Hematopoietic multipotent progenitor cell treated with erythropoietin and hydrocortisone succinate and interleukin-3 and kit ligand, for 6 days (in vitro differentiated cells): ENCODE measurements around the gene KNDC1.
A peak's percentile ranks its signal among the peaks of the same experiment; 100 is the strongest.
"Not testable (repeated sequence)": the region's sequence is repeated elsewhere in the genome, so short reads cannot be mapped to it uniquely, and the experiment has no call there.

ENCODE experiments used
- DNase-seq: peaks from one replicate; pipeline ENCODE4 v3.0.0-alpha.2; 2015

Gene KNDC1

DNA sequence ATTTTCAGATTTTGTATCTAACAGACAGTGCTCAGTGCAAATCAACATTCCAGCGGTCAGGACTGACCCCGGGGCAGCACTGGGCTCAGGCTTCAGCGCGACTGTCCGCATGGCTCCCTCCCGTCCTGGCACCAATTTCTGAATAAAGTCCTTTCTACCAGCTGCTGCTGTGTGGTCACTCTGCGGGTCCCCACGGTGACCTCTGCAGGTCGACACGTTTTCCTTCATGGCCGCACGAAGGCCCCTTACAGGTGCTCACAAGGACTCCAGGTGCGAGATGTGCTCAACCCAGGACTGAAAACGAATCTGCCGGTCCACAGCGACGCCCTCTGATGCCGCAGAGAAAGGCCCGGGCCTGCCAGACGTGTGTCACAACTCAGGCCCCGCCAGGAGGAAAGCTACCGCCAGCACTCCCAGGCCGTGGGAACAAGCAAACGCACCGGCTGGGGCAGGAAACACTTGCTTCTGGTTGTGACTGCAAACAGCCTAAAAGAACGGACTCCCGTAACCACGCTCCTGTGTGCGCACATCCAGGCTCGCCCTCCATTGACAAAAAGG is 66.3 kb downstream of the KNDC1 start:
- no peak for DNase-seq

DNA sequence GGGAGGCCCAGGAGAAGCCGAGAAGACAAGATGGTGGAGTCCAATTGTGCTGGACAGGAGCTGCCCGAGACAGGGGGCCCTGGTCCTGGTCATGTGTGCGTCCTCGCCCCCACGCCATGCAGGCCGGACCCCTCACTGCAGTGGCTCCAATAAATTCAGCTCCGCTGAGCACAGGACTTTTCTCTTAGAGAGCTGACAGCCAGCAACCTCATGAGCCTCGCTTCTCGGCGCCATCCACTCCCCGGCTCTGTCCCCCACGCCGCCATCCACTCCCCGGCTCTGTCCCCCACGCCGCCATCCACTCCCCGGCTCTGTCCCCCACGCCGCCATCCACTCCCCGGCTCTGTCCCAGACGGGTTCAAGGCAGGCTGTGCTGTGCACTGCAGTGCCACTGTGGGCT is 67.2 kb downstream of the KNDC1 start:
- DNase-seq = no peak

DNA sequence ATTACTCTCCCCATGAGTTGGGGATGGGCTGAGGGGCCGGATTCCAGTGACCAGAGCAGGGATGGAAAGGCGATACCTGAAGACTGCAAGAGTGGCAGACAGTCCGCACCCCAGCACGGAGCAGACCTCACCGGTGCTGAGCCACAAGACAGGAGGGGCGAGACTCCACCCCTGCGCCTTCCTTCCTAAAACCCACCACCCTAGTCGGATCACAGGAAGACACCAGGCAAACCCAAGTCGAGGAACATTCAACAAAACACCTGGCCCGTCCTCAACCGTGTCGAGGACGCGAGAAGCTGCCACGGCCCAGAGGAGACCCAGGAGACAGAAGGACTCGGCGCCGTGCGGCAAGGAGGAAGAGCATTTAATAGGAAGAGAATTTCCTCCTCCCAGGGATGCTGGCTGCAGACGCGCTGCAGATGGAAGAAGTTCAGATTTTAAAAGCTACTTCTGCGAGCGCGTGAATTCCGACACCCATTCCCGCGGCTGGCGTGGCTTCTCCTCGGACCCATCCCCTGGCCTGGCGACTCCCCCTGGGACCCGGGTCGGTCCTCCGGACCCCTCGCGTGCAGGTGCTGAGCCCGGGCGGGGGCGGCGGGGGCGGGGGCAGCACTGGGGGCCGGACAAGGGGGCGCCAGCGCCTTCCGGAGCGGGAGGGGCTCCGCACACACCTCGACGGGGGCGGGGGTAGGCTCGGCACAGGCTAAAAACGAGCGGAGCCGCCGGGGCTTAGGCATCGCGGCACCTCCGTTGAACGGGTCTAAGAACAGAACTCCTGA is 69.4 kb downstream of the KNDC1 start:
- DNase-seq = no peak

DNA sequence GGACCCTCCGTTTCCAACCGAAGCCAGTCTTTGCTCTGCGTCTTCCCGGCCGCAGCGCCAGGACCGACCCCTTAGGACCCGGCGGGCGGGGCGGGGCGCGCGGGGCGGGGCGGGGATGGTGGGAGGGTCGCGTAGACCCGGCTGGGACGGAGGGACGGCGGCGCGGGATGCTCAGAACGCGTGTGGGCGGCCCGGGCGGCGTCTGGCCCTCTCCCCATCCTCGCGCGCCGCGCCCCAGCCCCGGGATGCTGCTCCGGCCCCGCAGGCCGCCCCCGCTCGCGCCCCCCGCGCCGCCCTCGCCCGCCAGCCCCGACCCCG is 70.0 kb downstream of the KNDC1 start, which contains the start of gene UTF1:
TSS of gene UTF1 (plus strand) at position 174 of the 318 bp plus-strand sequence. CDS start at position 246, 72 bp downstream.
- DNase-seq = no peak

DNA sequence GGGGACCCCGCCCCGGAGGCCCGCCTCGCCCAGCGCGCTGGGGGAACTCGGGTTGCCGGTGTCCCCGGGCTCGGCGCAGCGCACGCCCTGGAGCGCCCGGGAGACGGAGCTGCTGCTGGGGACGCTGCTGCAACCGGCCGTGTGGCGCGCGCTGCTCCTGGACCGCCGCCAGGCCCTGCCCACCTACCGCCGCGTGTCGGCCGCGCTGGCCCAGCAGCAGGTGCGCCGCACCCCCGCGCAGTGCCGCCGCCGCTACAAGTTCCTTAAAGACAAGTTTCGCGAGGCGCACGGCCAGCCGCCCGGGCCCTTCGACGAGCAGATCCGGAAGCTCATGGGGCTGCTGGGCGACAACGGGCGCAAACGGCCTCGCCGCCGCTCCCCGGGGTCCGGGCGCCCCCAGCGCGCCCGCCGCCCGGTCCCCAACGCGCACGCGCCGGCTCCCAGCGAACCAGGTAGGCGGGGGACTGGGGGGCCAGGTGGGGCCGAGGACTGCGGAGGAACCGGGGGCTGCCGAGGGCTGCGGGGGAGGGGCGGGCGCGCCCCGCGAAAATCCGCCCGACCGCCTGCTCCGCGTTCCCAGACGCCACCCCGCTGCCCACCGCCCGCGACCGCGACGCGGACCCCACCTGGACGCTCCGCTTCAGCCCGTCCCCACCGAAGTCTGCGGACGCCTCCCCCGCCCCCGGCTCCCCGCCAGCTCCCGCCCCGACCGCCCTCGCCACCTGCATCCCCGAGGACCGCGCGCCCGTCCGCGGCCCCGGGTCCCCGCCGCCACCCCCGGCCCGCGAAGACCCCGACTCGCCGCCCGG is 70.6 kb downstream of the KNDC1 start:
- peak; percentile 61 for DNase-seq

DNA sequence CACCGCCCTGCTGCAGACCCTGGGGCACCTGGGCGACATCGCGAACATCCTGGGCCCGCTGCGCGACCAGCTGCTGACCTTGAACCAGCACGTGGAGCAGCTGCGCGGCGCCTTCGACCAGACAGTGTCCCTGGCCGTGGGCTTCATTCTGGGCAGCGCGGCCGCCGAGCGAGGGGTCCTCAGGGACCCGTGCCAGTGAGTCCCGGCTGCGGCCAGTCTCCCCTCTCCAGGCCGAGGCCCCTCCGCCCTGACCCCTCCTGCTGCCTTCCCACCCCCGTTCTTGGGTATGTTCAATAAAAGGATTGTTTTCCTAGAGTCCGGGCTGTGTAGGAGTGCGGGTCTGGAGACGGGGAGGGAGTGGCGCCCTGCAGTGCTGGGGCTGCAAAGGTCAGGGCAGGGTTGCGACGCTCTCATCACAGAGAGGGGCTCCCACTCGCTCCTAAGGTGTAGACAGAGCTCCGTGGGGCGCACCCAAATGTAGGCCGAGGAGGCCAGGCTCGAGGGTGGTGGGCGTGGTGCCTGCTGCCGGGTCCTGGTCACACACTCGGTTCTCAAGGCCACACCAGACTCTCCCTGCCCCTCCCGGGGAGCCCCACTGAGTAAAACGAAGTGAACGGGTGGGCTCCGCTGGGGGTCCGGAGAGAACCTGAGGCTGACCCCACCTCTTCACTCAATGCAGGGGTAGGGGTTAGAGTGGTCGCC is 71.4 kb downstream of the KNDC1 start:
- DNase-seq = no peak

DNA sequence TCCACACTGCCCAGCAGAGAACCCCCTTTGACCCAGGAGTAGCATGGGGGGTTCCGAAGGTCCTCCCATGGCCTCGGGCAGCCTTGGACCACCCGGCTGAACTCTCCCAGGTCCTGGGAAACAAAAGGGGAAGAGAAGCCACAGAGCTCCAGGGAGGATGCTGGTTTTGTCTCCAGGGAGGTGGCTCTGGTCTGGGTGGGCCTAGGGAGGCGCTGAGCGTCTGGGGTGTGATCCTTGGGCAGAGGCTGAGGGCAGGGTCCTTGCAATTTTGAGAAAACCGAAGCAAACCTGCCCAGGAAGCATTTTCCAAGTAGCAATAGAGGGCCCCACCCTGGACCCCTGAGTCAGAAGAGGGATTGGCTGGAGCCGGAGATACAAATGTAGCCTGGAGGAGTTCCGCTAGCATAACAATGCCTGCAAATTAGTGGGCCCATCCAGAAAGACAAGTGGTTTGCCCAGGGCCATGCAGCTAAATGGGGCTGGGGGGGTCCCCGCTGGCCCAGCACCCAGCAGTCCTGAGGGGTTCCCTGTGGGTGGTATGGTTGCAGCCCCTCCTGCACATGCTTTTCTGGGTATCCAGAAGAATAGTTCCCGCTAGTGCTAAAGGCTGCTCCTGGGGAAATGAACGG is 72.0 kb downstream of the KNDC1 start:
- no peak for DNase-seq

DNA sequence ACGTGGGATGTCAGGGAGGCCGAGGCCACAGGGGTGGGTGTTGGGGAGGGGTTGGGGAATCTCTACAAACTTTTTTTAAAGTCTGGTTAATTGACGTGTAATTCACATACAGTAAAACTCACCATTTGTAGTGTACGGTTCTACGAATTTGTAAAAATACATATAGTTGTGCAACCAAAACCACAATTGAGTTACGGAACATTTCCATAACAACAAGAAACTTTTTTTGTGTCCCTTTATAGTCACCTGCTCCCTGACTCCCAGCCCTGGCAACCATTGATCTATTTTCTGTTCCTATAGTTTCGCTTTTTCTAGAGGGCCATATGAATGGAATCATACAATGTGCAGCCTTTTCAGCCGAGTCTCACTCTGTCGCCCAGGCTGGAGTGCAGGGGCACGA is 74.8 kb downstream of the KNDC1 start:
- DNase-seq = not testable (repeated sequence)

DNA sequence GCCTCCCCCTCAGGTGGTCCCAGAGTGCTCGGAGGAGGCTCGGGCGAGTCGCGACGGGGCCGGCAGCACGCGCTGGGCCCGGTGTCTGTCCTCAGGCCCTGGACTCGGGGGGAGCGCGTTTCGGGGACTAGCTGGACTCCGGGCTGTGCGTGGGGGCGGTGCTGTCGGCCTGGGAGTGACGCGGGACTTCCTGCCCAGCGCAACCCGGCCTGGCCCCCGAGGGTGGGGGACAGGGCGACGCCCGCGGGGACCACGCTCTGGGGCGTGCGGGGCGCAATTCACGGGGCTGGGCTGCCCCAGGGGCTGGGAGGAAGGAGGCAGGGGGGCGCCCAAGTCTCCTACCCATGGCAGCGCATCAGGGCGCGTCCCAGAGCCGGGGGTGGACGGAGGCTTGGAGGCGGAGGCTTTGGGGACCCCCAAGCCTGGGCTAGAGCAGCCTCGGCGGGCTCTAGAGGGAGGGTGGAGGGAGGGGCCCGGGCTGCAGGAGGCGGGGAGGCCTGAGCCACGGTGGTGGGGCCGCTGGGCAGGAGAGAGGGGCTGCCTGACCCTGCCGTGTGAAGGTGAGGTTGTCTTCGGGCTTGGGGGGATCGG is 75.3 kb downstream of the KNDC1 start:
- no peak for DNase-seq

DNA sequence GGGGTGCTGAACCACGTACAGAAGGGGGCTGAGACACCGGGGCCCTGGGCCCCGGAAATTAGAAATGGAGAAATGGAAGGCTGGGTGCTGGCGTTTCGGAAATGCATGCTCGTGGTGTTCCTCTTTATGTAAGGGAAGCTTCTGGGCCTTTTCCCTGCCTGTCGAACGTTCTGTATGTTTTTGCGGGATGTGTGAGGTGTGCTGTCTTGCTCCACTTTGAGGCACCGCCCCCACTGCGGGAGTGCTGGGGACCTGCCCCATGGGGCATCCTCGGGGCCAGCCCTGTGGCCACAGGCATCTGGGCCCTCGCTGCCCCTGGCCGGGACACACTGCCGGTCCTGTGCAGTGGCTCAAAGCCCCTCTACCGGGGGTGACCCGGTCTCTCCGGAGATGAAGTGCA is 75.9 kb downstream of the KNDC1 start:
- DNase-seq = no peak

DNA sequence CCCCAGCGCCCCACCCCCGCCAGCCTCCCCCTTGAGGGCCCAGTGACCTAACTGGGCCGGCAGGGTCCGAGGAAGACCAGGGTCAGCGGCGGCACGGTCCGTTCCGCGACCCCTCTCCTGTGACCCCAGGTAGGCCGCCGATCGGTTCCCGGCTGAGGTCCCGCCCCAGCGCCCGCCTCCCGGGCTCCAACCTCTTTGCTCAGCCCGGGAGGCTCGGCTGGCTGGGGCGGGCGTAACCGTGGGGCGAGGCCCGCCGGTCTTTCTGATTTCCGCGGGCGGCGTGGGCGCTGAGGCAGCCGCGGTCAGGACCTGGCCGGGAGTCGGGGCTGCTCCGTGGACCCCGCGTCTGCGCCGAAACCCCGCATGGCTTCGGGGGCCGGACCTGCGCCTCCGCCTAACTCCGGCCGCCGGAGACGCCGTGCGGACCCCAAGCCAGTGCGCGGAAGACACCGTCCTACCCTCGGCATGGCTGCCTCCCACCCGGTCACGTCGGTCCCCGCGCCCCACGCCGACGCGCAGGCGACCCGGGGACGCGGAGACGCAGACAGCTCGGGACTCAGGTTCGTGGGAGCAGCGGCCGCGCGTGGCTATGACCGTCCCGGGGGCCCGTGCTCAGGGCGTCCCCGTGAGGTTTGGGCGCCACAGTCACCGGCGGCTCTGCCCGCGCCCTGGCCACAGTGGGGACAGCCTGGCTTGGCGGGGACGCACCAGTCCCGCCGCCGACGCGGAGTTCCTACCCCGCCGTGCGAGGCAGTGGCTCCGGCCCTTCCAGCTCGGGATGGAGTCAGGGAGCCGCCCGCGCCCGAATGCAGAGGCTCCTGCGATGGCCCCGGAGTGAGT is 76.6 kb downstream of the KNDC1 start:
- no peak for DNase-seq

DNA sequence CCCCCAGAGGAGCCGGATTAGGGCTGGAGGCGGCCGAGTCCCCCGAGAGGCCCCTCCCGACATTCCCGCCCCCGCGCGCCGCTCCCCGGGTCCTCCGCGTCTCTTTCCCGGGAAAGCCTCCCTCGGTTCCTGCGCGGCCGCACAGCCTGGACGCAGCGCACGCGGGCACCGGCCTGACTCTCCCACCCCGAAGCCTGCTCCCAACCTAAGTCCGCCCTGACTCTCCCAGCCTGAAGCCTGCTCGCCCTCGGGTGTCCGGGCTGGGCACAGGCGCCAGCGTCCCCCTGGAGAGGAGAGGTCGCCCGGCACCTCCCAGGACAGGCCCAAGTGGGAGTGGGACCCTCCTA is 77.2 kb downstream of the KNDC1 start:
- no peak for DNase-seq

DNA sequence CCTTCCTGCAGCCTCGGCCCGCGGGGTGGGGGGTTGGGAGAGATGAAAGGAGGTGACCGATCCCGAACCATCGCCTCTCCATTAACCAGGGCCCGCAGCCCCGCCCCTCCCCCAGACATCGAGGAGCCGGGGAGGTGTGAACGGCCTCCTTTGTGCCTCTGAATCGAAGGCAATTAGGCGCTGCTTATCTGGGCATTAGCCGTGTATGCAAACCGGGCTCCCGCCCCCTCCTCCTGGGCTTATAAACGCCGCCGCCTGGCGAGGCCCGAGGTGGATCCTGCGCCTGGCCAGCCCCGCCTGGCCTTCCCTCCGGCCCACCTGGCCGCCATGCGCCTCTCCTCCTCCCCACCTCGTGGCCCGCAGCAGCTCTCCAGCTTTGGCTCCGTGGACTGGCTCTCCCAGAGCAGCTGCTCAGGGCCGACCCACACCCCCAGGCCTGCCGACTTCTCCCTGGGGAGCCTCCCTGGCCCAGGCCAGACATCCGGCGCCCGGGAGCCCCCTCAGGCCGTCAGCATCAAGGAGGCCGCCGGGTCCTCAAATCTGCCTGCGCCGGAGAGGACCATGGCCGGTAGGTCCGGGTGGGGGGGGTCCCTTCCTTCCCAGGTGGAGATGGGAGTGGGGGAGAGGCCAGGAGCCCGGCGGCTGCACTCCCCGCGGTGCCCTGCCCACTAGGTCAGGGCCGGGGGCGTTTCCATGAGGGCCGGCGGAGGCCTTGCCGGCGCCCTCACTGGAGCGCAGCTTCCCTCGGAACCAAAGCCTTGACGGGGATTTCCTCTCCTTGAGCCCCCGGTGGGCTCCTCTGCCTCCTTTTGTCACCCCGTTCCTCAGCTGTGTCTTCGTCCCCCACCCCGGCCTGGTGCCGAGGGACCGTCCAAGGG is 77.8 kb downstream of the KNDC1 start, which contains the start of gene VENTX:
TSS of gene VENTX (plus strand) at position 268 of the 878 bp plus-strand sequence. CDS start at position 328, 60 bp downstream.
- peak; percentile 58 for DNase-seq

DNA sequence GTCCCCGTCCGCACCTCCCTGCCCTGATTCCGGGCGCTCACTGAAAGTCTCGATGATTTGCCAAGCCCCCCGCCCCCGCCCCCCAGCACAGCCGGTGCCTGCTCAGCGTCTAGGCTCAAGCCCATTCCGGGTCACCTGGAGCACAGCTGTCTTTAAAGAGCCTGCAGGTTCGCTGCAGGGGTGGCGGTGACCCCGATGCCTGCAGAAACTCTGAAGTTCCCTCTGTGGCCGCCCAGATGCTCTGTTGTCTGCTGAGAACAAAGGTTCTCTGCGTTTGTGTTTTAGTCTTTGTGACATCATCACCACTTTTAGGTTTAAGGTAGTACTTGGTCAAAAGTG is 78.4 kb downstream of the KNDC1 start:
- DNase-seq = no peak

DNA sequence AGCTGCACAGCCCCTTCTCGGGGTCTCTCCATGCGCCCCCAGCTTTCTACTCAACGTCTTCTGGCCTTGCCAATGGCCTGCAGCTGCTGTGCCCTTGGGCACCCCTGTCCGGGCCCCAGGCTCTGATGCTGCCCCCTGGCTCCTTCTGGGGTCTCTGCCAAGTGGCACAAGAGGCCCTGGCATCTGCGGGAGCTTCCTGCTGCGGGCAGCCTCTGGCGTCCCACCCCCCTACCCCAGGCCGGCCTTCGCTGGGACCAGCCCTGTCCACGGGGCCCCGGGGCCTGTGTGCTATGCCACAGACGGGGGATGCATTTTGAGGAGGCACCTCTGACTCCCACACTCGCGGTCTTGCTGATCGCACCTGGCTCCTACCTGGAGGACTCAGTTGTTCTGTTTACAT is 80.0 kb downstream of the KNDC1 start:
- DNase-seq = no peak

DNA sequence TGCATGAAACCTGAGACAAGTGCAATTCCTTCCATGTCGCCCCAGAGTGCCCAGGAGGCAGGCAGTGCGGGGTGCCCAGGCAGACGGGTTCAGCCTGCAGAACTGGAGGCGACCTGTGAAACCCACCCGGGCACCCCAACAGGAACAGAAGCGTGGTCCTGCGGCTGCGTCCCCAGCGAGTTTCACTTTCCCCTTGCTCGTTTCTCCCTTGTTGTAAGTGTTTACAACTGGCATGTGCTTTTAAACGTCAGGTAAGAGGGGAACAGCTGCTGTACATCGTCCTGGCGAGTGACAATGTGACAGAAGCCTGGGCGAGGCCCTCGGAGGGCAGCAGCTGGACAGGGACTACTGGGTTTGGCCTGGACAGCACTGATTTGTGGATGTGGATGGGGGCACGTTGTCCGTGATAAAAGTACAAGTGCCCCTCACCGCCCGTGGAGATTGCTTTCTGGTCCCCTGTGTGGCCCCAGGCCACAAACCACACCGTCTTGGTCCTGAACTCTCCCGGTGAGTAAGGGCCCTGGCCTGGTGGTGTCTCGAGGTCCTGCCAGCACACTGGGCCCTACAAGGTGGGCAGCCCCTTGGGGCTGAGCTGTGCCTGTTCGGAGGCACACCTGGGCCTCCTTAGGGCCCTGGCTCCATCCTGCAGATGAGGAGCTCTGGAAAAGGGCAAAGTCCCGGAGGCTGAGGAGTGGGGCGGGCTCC is 81.6 kb downstream of the KNDC1 start:
- DNase-seq = no peak

DNA sequence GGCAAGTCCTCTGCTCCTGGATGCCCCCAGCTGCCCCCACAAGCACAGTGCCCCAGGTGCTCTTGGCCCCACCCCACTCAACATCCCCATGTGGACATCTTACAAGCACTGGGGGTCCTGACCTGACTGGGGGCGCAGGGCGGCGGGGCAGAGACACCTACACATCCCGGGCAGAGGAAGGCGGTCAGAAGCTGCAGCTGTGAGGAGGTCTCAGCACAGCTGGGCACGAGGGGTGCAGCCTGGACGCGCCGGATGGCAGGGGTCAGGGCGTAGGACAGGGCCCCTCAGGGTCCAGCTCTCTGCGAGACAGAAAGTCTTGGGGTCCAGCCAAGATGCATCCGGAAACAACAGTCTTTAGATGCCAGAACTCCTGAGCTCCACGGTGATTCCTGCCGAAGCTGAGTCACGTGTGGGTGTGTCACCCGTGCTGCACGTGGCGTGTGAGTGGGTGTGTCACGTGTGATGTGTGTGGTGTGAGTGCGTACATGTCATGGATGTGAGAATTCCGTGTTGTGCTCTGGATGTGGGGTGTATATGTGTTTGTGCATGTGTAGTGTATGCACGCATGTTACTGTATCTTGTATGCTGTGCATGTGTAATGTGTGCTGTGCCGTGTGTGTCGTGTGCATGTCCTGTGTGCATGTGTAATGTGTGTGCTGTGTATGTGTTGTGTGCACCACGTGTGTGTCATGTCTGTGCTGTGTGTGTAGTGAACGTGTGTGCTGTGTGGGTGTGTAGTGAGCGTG is 82.8 kb downstream of the KNDC1 start:
- no peak for DNase-seq

DNA sequence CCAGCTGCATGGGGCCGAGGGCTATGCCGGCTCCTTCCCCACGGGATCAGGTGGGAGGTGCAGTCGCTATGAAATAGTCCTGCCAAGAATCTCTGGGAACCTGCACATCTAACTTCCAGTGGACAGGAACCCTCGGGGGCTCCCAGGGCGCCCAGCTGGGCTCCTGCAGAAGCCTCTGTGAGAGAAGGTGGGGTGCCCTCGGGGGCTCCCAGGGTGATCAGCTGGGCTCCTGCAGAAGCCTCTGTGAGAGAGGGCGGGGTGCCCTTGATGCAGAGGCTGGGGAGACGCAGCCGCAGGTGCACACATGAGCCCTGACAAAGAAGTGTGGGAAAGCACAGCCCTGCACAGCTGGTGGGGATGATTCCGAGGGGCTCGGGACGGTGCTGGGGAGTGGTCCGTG is 83.6 kb downstream of the KNDC1 start:
- DNase-seq = no peak
